Hematopoietic multipotent progenitor cell treated with erythropoietin and hydrocortisone succinate and interleukin-3 and kit ligand, for 6 days (in vitro differentiated cells): ENCODE data around the gene RAD23A.
"Not testable (repeated sequence)": the region's sequence is repeated elsewhere in the genome, so short reads cannot be mapped to it uniquely, and the experiment has no call there.

Experiments
- DNase-seq: peaks from one replicate; pipeline ENCODE4 v3.0.0-alpha.2; 2015

Gene RAD23A

DNA sequence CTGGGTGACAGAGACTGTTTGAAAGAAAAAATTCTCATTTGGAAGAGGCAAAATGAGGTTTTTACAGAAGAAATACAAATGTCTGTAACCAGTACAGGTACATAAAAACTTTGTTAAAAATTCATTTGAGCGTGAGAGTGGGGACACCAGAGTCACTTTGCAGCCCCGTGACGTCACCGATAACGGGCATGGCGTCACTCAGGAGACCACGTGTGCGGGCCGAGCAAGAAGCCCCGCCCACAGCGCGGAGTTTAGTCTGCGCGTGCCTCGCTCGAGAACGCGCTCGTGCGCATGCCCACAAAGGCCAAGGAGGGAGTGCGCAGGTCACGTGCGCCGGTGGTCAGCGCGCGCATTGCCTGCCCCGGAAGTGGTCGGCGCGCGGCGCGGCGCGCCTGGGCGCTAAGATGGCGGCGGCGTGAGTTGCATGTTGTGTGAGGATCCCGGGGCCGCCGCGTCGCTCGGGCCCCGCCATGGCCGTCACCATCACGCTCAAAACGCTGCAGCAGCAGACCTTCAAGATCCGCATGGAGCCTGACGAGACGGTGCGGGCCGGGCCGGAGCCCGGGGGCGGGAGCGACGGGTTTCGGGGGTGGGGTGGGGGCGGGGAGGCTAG, at the start of gene RAD23A:
RAD23A (plus strand) TSS at position 384 of the 613 bp plus-strand sequence; CDS start at position 471, 87 bp downstream.
- DNase-seq = peak; percentile 99

DNA sequence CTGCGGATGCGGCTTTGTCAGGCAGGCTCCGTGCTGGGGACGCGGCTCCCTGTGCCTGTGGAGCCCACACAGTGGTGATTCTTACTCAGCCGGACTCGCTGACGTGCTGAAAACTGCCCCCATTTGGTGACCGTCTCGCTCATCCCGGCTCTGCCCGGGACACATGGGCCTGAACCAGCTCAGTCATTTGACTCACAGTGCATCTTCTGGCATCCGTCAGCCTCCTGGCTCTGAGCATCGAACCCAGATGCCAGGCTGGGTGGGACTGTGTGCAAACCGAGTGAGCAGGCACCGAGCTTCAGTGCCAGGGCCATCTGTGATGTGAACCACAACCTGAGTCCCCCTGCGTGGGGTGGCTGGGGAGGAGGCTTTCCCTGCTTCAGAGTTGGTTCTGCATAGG, 49.2 kb upstream of the RAD23A start:
- no peak for DNase-seq

DNA sequence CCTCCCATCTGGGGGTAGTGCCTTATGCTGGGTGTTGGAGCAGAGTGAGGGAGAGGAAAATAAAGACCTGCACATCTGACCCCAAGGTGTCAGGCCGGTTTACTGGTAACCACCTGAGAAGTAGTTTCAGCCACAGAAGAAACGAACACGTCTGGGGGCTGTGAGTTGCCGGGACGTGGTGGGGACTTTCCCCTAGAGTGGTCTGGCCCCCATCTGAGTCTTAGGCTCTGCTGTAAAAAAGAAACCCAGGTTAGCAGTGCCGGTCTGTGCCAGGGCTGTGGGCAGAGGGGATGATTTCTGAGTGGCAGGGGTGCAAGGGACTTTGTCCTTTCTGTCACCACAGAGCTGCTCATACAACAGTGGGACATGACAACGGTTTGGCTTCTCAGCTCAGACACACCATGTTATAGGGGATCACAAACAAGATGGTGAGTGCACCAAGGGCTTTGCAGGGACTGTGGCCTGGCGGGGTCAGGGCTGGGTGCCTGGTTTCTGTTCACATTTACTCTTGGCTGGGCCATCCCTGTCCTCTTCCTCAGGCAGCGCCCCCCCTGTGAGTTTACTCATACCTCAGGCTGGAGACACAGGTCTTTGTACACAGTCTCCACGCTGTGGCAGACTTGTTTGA, 45.7 kb upstream of the RAD23A start:
- DNase-seq = no peak

DNA sequence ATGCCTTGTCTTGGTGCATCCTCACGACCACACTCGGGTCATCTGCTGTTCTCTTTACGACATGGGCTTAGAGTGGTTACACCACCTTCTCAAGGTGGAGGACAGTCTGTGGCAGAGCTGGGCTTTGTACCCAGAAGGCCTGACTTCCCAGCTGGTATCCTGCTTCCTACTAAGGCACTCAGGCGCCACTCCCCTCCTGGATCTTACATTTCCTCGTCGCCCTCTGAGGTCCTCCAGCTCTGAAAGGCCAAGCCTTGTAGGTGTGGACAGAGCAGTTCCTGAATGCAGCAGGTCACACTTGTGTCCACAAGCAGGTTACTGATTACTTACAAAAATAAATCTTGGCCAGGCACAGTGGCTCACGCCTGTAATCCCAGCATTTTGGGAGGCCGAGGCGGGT, 38.5 kb upstream of the RAD23A start:
- no peak for DNase-seq

DNA sequence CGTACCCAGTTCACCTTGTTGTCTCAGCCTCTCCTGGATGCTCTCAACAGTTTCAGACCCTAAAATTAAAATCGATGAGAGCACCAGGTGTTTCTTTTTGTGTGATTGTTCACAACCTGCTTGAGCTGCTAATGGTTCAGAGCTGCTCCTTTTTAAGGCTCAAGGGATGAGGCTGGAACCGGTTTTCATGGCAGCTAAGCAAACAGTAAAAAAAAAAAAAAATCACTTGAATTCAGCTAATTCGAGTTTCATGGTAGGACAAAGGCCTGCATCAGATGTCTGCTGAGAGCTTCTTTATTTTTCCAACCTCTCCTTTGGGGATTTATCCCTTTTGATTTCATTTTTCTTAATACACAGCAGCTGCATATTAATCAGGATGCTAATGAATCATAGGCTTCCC, 33.1 kb upstream of the RAD23A start:
- DNase-seq = no peak

DNA sequence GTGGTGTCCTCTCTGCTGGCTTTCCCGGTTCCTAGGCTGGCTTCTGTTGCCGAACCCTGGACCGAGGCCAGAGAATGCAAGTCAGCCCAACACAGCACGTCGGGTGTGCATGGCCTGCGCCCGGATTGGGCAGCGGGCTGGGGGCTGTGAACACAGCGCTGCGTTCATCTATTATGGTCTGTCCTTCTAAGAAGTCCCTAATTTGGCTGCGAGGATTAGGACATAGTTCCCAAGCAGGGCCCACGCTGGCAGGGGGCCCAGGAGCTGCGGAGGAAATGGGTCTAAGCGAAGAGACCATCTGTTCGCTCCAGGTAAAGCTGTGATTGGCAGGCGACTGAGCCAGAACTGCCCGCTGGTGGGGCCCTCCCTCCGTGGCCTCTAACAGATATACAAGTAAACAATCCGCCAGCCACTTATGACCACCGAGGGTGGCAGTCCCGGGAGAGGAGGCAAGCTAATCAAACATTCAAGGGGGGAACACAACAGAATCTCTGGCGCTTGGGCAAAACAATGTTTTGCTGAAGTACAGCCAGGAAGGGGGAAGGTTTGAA, 32.6 kb upstream of the RAD23A start:
- peak; percentile 71 for DNase-seq

DNA sequence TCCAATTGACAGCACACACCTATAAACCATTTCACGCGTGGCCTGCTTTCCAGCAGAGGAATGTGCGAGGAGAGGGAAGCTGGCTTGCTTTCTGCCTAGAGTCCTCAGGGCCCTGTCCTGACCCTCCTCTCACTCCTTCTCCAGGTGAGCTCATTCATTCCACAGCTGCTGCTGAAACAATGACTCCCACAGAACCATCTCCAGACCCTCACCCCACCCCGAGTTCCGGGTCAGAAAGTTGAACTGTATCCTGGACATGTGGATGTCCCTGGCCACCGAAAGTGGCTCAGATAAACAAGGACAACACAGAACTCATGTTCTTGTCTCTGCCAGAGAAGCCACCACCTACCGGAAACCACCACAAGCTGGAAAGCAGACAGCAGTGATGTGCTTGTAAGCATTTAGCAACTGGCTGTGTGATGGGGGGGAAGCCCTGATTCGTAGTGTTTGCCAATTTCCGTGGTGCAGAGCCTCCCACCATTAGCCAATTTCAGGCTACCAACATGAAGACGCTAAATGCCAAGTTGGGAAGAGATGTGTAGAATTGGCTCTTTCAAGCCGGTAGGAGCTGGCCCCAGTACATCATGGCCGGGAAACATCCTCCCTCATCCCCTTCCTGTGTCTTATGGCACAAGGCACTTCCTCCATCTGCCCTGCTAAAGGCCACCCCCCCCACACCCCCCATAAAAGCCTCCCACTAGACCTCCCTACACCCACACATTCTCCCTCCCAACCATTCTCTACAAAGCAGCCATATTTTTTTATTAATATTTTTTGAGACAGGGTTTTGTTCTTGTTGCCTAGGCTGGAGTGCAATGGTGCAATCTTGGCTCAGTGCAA, 31.6 kb upstream of the RAD23A start:
- DNase-seq = peak; percentile 86

DNA sequence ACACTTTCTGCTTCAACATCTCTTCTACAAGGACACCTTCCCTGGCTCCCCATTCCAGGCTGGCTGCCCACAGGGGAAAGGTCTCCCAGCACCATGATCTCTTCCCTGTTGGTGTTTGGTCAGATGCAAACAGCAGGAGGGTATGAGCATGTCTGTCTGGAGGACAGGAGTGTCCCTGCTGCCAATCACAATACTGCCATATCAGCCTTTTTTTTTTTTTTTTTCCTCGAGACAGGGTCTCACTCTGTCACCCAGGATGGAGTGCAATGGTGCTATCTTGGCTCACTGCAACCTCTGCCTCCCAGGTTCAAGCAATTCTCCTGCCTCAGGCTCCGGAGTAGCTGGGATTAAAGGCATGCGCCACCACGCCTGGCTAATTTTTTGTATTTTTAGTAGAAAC, 29.8 kb upstream of the RAD23A start:
- DNase-seq = not testable (repeated sequence)

GRCh38 chr19:12918253-12918652, 27.4 kb upstream of the RAD23A start:
- no peak for DNase-seq

GRCh38 chr19:12921047-12921446, 24.6 kb upstream of the RAD23A start:
- DNase-seq = no peak

DNA sequence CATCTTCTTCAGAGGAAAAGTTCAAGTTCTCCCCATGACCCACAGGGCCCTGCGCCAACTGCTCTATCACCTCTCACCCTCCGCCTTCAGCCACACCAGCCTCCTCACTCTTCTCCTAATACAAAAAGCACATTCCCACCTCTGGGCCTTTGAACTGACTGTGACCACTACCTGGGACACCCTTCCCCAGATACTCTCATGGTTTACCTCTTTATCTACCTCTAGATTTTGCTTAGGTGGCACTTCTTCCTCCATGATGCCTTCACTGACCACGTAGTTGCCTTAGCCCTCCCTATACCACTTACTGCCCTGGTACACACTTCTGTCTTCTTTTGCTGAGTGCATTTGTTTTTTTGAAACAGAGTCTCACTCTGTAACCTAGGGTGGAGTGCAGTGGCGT, 22.7 kb upstream of the RAD23A start:
- no peak for DNase-seq

DNA sequence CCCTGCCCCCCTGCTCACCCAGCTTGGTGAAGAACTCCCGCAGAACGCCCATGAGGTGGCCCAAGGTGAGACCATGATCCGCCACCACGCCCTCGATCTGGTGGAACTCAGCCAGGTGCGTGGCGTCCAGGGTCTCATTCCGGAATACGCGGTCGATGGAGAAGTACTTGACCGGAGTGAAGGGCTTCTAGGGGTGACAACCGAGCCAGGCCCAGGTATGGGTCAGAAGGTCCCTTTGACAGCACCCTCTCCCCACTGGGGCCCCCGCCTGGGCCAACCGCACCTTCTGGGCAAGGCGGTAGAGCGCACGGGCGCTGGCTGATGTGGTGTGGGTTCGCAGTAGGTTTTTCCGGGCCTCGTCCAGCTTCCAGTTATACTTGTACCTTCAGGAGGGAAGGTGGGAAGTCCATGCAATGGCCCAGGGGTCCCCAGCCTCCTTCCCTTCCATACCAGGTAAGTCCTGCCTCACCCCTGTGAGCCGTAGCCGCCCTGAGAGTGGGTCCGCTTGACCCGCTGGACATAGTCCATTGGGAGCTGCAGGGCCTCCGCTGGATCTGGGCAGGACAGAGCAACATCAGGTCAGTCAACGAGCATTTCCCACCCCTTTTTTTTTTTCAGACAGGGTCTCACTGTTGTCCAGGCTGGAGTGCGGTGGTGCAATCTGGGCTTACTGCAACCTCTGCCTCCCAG, 20.9 kb upstream of the RAD23A start:
- DNase-seq = no peak

DNA sequence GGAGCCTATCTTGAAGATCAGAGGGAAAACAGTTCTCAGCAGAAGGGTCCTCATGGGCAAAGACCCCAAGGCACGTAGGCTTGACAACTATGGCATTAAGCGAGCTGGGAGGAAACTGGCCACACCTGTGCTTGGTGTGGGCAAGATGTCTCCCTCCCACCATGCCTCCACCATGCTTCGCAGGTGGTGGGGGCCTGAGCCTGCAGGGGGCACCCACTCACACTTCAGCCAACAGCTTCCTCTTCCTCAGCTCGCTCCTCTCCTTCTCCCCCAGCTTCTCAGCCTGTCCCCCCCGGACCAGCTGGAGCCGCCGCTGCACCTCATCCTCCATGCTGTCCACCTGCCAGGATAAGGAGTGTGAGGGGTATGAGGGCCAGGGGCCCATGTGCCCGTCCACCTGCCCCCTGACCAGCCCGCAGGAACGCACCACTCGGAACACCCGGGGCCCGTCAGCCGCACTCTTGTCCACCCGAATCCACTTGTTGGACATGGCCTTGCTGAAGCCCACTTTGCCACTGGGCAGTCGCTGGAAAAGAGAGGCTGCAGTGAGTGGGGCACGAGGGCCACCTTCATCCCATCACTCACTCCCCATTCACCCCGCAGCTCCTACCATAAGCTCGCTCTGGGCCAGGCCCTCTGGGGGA, 15.5 kb upstream of the RAD23A start:
- DNase-seq = peak; percentile 49

GRCh38 chr19:12932392-12933286, 13.0 kb upstream of the RAD23A start:
- peak; percentile 46 for DNase-seq

DNA sequence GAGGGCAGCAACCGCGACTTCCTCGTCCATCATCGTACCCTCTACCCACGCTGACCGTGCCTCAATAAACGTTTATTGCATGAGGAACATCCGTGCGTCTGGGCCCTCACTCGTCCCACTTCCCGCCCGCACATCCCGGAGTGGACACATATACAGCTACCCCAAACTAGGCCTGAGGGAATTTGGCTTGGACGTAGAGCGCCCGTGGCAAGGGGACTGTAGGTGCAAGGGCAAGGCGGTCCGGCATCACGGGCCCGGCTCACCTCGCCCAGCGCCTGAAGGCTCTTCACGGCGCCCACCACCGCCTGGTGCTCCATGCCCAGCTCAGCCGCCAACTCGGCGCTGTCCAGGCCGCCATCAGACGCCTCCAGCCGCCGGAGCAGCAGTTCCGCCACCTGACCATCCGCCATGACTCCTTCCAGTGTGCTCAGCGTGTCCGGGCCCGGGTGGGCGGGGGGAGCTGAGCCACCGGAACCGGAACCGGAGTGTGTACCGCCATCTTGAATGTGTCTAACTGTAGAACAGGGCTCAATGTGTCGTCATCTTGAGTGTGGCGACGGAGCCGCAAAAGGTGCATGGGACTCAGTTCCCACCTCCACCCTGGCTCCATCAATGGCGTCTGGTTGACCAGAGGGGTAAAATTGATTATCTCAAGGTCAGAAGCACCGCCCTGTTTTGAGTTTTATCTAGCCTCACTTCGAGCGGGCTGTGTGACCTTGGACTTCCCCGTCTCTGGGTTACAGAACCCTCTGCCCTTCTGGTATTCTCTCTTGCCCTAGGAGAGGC, 12.2 kb upstream of the RAD23A start, which contains the start of gene FARSA:
FARSA (minus strand) TSS at position 425 of the 786 bp plus-strand sequence; CDS start at position 410, 15 bp downstream.
- peak; percentile 97 for DNase-seq

DNA sequence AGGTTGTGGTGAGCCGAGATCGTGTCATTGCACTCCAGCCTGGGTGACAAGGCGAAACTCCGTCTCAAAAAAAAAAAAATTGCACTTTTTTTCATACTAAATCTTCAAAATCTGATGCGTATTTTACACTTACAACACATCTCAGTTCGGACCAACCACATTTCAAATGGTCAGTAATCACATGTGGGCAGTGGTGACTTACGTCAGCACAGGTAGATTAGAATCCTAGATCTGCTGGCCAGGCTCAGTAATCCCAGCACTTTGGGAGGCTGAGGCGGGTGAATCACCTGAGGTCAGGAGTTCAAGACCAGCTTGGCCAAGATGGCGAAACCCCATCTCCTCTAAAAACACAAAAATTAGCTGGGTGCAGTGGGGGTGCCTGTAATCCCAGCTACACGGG, 10.6 kb upstream of the RAD23A start:
- DNase-seq = no peak

- no peak for DNase-seq
Measured at GRCh38 chr19:12936582-12936981, 9.1 kb upstream of the RAD23A start.

DNA sequence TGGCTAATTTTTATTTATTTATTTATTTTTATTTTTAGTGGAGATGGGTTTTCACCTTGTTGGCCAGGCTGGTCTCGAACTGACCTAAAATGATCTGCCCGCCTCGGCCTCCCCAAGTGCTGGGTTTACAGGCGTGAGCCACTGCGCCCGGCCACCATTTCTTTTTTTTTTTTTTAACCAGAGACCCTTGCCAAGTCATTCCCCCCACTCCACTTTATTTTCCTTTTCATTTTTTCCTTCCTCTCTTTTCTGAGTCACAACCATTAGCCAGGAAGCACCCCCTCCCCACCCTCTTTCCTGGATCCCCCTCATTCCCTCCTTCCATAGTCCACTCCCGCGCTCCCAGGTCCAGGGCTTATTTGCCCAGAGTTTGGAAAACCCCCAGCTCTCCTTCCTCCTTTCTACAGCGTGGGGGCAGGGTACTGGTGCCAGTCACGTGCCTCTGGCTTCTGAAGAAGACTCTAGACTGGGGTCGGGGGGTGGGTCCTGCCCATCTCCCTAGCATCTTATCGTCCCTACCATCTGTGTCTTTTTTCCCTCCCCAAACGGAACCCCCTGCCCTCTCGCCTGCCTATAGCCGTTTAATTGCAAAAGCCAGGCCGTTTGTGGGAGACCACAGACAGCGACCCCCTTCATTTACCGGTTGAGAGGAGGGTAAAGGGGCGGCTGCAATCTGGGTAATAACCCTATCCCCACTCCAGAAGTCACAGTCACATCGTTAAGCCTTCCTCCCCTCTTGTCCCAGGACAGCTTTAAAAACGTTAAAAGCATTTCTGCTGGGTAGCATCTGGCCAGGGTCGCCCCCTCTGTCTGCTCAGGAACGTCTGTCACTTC, 8.4 kb upstream of the RAD23A start:
- peak; percentile 94 for DNase-seq
